22Rv1 (cell line): ENCODE measurements around the gene PGGT1B.

Experiments used
- CTCF ChIP-seq: fragments of 450-650 bp; IDR thresholded peaks from 2 replicates; pipeline ENCODE4 v1.5.1; 2017; ENCODE audit warnings: mild to moderate bottlenecking
- ZFX ChIP-seq: fragments of 450-650 bp; IDR thresholded peaks from 2 replicates; pipeline ENCODE4 v1.6.1; 2017; ENCODE audit warnings: antibody characterized with exemption, borderline replicate concordance

- TF ChIP-seq CTCF = no peak; the same call in 1 of the 2 replicates
- no peak for TF ChIP-seq ZFX
Observed at GRCh38 chr5:115262321-115263077, at the start of gene PGGT1B.
